HL-60 (cell line): ENCODE results near the gene IMMP2L.

Experiments used
- CTCF ChIP-seq: IDR thresholded peaks from one replicate; pipeline ENCODE4 v1.5.1; 2011; ENCODE audit warnings: low read length, control low read depth, inconsistent platforms; ENCODE audit not compliant: insufficient read depth
- GABPA ChIP-seq: IDR thresholded peaks from 2 replicates; pipeline ENCODE4 v1.6.1; 2012; ENCODE audit warnings: low read depth
- POLR2AphosphoS5 ChIP-seq: IDR thresholded peaks from 2 replicates; pipeline ENCODE4 v1.6.1; 2012; ENCODE audit warnings: low read depth
- REST ChIP-seq: IDR thresholded peaks from 2 replicates; pipeline ENCODE4 v1.6.1; 2012; ENCODE audit warnings: low read depth; ENCODE audit not compliant: insufficient replicate concordance
- SPI1 ChIP-seq: IDR thresholded peaks from 2 replicates; pipeline ENCODE4 v1.6.1; 2012; ENCODE audit warnings: low read depth, mild to moderate bottlenecking, borderline replicate concordance

GRCh38 chr7:111410899-111411298, 151.4 kb downstream of the IMMP2L start:
- TF ChIP-seq CTCF (no peak), POLR2AphosphoS5 (no peak), GABPA (no peak), REST (no peak), SPI1 (no peak)
